Activated CD4-positive, alpha-beta T cell treated with anti-CD3 and anti-CD28 coated beads, Interleukin-2, amount 50 U/mL, for 1 hour (primary cell): ENCODE results near the gene CHST4.
"Not testable (repeated sequence)": the region's sequence is repeated elsewhere in the genome, so short reads cannot be mapped to it uniquely, and the experiment has no call there.

Source experiments
- DNase-seq: peaks from one replicate; pipeline ENCODE4 v3.0.0-alpha.2; 2020

Gene CHST4

GRCh38 chr16:71526111-71526631 lies at the start of gene CHST4:
Gene CHST4 (plus strand): TSS chr16:71526426. CDS start chr16:71536678, 10,252 bp downstream.
- no peak for DNase-seq

- no peak for DNase-seq
Observed at GRCh38 chr16:71476457-71477124, 49.6 kb upstream of the CHST4 start.

GRCh38 chr16:71479420-71479819 lies 46.8 kb upstream of the CHST4 start:
- no peak for DNase-seq

GRCh38 chr16:71480956-71481355 lies 45.3 kb upstream of the CHST4 start:
- DNase-seq: no peak

GRCh38 chr16:71482569-71482968 lies 43.7 kb upstream of the CHST4 start:
- no peak for DNase-seq

- DNase-seq: peak; percentile 71
Observed at GRCh38 chr16:71484006-71484893, 42.0 kb upstream of the CHST4 start.

GRCh38 chr16:71489122-71489521 lies 37.1 kb upstream of the CHST4 start, which contains the start of gene ZNF19:
Gene ZNF19 (minus strand): TSS chr16:71489324. CDS start chr16:71482114, 7,210 bp downstream.
- no peak for DNase-seq

GRCh38 chr16:71490361-71490760 lies 35.9 kb upstream of the CHST4 start:
- DNase-seq: no peak

GRCh38 chr16:71491054-71491453 lies 35.2 kb upstream of the CHST4 start:
- no peak for DNase-seq

GRCh38 chr16:71492786-71493185 lies 33.4 kb upstream of the CHST4 start:
- DNase-seq: no peak

GRCh38 chr16:71493213-71493612 lies 33.0 kb upstream of the CHST4 start:
- no peak for DNase-seq

GRCh38 chr16:71498031-71498430 lies 28.2 kb upstream of the CHST4 start:
- no peak for DNase-seq

GRCh38 chr16:71499775-71500364 lies 26.4 kb upstream of the CHST4 start:
- DNase-seq: peak; percentile 40

- DNase-seq: no peak
Observed at GRCh38 chr16:71500964-71501363, 25.3 kb upstream of the CHST4 start.

GRCh38 chr16:71501547-71501946 lies 24.7 kb upstream of the CHST4 start:
- DNase-seq: no peak

GRCh38 chr16:71504051-71504450 lies 22.2 kb upstream of the CHST4 start:
- not testable (repeated sequence) for DNase-seq

- no peak for DNase-seq
Observed at GRCh38 chr16:71504901-71505300, 21.3 kb upstream of the CHST4 start.

- DNase-seq: no peak
Observed at GRCh38 chr16:71507061-71507460, 19.2 kb upstream of the CHST4 start.

- no peak for DNase-seq
Observed at GRCh38 chr16:71513302-71513701, 12.9 kb upstream of the CHST4 start.

- no peak for DNase-seq
Observed at GRCh38 chr16:71514476-71514875, 11.8 kb upstream of the CHST4 start.

GRCh38 chr16:71515026-71515425 lies 11.2 kb upstream of the CHST4 start:
- DNase-seq: no peak

GRCh38 chr16:71520550-71520949 lies 5.7 kb upstream of the CHST4 start:
- no peak for DNase-seq
